ENCODE results near the gene LRG1. TPM values are rescaled to one million over a fixed set of nuclear protein-coding genes. Genes with fewer than 3 reads are reported as not detected.

LRG1 gene
- total and polyA plus RNA-seq, 12 donors: 0.33 to 52.5 (median 1.6) TPM; not detected in 1

DNA sequence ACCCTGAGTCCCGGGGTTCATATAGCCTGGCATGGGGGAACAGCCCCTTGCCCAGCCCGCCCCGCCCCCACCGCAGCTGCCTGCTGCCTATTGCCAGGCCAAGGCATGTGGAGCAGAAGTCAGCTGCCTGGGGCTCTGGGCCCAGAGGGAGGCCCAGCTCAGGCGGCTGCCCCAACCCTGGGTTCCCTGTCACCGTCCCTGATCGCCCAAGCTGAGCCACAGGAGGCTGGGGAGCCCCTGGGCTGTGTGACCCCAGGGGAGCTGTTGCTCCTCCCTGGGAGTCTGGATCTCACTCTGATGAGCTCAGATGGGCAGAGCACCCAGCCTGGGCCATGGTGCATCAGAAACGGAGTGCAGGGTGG lies 22.9 kb downstream of the LRG1 start:
- TF ChIP-seq, protein P1, sequence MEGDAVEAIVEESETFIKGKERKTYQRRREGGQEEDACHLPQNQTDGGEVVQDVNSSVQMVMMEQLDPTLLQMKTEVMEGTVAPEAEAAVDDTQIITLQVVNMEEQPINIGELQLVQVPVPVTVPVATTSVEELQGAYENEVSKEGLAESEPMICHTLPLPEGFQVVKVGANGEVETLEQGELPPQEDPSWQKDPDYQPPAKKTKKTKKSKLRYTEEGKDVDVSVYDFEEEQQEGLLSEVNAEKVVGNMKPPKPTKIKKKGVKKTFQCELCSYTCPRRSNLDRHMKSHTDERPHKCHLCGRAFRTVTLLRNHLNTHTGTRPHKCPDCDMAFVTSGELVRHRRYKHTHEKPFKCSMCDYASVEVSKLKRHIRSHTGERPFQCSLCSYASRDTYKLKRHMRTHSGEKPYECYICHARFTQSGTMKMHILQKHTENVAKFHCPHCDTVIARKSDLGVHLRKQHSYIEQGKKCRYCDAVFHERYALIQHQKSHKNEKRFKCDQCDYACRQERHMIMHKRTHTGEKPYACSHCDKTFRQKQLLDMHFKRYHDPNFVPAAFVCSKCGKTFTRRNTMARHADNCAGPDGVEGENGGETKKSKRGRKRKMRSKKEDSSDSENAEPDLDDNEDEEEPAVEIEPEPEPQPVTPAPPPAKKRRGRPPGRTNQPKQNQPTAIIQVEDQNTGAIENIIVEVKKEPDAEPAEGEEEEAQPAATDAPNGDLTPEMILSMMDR (IDR thresholded peaks at IDR 0.05): no peak
- TF ChIP-seq POLR2A (IDR thresholded peaks at IDR 0.05): no peak
- no peaks in the 10 kb centered on the region for H3K4me1 ChIP-seq (replicated peaks in 1 of 2)
- intact Hi-C loops (cut with DNase I): no loop called here
- 63 to 84% (median 64%) methylated on average over 5 to 8 of the region's 8 CpGs; no CpG with 5 or more reads in 1 of the 4 donors for WGBS, 4 donors
- no peak overlapping the region for H3K4me3 ChIP-seq
- H3K9me3 ChIP-seq (replicated peaks in 1 of 3): no peaks in the 10 kb centered on the region
- DNase-seq: no peak
- no peaks in the 10 kb centered on the region for H3K27me3 ChIP-seq
- H3K36me3 ChIP-seq (replicated peaks in 1 of 2): no peaks in the 10 kb centered on the region
- H3K27ac ChIP-seq: no peak overlapping the region

GRCh38 chr19:4516199-4516938 lies 23.5 kb downstream of the LRG1 start:
- intact Hi-C loops (cut with DNase I): no loop called here
- H3K9me3 ChIP-seq (replicated peaks in 1 of 3): no peaks in the 10 kb centered on the region
- no peaks in the 10 kb centered on the region for H3K4me1 ChIP-seq (replicated peaks in 1 of 2)
- no peaks in the 10 kb centered on the region for H3K36me3 ChIP-seq (replicated peaks in 1 of 2)
- H3K4me3 ChIP-seq: no peak overlapping the region
- DNase-seq: no peak
- WGBS, 4 donors: 61 to 65% (median 63%) methylated on average over 8 to 14 of the region's 14 CpGs
- TF ChIP-seq POLR2A (IDR thresholded peaks at IDR 0.05): no peak
- TF ChIP-seq, protein P1 (IDR thresholded peaks at IDR 0.05): no peak
- no peaks in the 10 kb centered on the region for H3K27me3 ChIP-seq
- H3K27ac ChIP-seq: no peak overlapping the region

DNA sequence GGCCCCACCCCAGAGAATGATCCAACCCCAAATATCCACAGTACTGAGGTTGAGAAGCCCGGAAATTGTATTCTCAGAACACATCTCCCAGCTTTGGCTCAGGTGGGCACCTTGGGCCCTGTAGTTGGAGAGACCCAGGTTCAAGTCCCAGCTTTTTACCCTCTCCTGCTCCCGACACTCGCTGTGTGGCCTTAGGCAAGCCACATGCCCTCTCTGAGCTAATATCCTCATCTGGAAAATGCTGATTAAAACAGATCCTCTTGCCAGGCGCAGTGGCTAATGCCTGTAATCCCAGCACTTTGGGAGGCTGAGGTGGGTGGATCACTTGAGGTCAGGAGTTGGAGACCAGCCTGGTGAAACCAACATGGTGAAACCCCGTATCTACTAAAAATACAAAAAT lies 24.1 kb downstream of the LRG1 start:
- intact Hi-C loops (cut with DNase I): no loop called here
- TF ChIP-seq, protein P1 (IDR thresholded peaks at IDR 0.05): no peak
- no peak for TF ChIP-seq POLR2A (IDR thresholded peaks at IDR 0.05)
- WGBS, 4 donors: 74 to 95% (median 84%) methylated on average over 4 to 5 of the region's 5 CpGs

GRCh38 chr19:4513248-4513647 lies 26.6 kb downstream of the LRG1 start:
- H3K9me3 ChIP-seq (replicated peaks in 1 of 3): no peaks in the 10 kb centered on the region
- H3K36me3 ChIP-seq (replicated peaks in 1 of 2): no peaks in the 10 kb centered on the region
- H3K4me3 ChIP-seq: no peak overlapping the region
- DNase-seq: no peak
- no peaks in the 10 kb centered on the region for H3K27me3 ChIP-seq
- no peak overlapping the region for H3K27ac ChIP-seq
- intact Hi-C loops (cut with DNase I): no loop called here
- TF ChIP-seq, protein P1 (IDR thresholded peaks at IDR 0.05): no peak
- no peak for TF ChIP-seq POLR2A (IDR thresholded peaks at IDR 0.05)
- H3K4me1 ChIP-seq (replicated peaks in 1 of 2): no peaks in the 10 kb centered on the region
- WGBS, 4 donors: 84 to 92% (median 89%) methylated on average over 12 to 17 of the region's 17 CpGs

More for the DNA sequence above, 24.1 kb downstream of the LRG1 start:
- Histone ChIP-seq H3K4me3 (no peak overlapping the region), H3K27me3 (no peaks in the 10 kb centered on the region), H3K9me3 (replicated peaks in 1 of 3) (no peaks in the 10 kb centered on the region), H3K36me3 (replicated peaks in 1 of 2) (no peaks in the 10 kb centered on the region), H3K27ac (no peak overlapping the region), H3K4me1 (replicated peaks in 1 of 2) (no peaks in the 10 kb centered on the region)
- DNase-seq: no peak

Data from adrenal gland (tissue), 12 donors.